KMS-11 (cell line): Measurements from ENCODE around the gene ATP2B1.

ENCODE experiments used
- H2AFZ ChIP-seq: fragments of 200-600 bp; sonication (generic); 2 replicates; pipeline ENCODE4 v1.6.1; 2016; ENCODE audit warnings: antibody characterized with exemption, mixed run types, low read depth
- H3K27ac ChIP-seq: fragments of 200-600 bp; sonication (generic); 2 replicates; pipeline ENCODE4 v1.6.1; 2016; ENCODE audit warnings: mild to moderate bottlenecking, mixed run types
- H3K27me3 ChIP-seq: fragments of 200-600 bp; sonication (generic); 2 replicates; pipeline ENCODE4 v1.6.1; 2017; ENCODE audit warnings: mild to moderate bottlenecking, low read depth, mixed run types, moderate library complexity; ENCODE audit not compliant: insufficient read depth
- H3K36me3 ChIP-seq: fragments of 200-600 bp; sonication (generic); 2 replicates; pipeline ENCODE4 v1.6.1; 2017; ENCODE audit warnings: mild to moderate bottlenecking, mixed run types; ENCODE audit not compliant: insufficient read depth
- H3K4me1 ChIP-seq: fragments of 200-600 bp; sonication (generic); 2 replicates; pipeline ENCODE4 v1.6.1; 2016; ENCODE audit warnings: mild to moderate bottlenecking, low read depth, mixed run types; ENCODE audit not compliant: poor library complexity, severe bottlenecking
- H3K4me2 ChIP-seq: fragments of 200-600 bp; sonication (generic); 2 replicates; pipeline ENCODE4 v1.7.0; 2016; ENCODE audit warnings: mild to moderate bottlenecking, mixed run types
- H3K4me3 ChIP-seq: fragments of 200-600 bp; sonication (generic); IDR thresholded peaks from 2 replicates; pipeline ENCODE4 v1.6.1; 2017; ENCODE audit warnings: low read depth, low read length, mixed read lengths; ENCODE audit not compliant: insufficient read depth
- H3K79me2 ChIP-seq: fragments of 200-600 bp; sonication (generic); 2 replicates; pipeline ENCODE4 v1.6.1; 2016; ENCODE audit warnings: low read depth, mixed run types; ENCODE audit not compliant: insufficient read depth
- H3K9ac ChIP-seq: fragments of 200-600 bp; sonication (generic); 2 replicates; pipeline ENCODE4 v1.6.1; 2016; ENCODE audit warnings: mild to moderate bottlenecking, mixed run types
- H4K20me1 ChIP-seq: fragments of 200-600 bp; sonication (generic); 2 replicates; pipeline ENCODE4 v1.6.1; 2016; ENCODE audit warnings: mild to moderate bottlenecking, mixed run types; ENCODE audit not compliant: insufficient read depth
- CTCF ChIP-seq: fragments of 200-600 bp; sonication (generic); conservative IDR thresholded peaks from 2 replicates; pipeline ENCODE4 v1.6.1; 2017; ENCODE audit warnings: low read depth, mild to moderate bottlenecking, antibody characterized with exemption, low read length, moderate library complexity, mixed read lengths

The ATP2B1 gene

GRCh38 chr12:89710873-89711750 lies 2.5 kb upstream of the ATP2B1 start:
- H3K4me2 ChIP-seq: no peak overlapping the region
- no peaks in the 10 kb centered on the region for H3K36me3 ChIP-seq
- H3K27ac ChIP-seq: no peak overlapping the region
- peaks cover 11% of the 10 kb centered on the region for H3K4me1 ChIP-seq
- H3K4me3 ChIP-seq: no peak overlapping the region
- no peaks in the 10 kb centered on the region for H3K27me3 ChIP-seq
- no peaks in the 10 kb centered on the region for H4K20me1 ChIP-seq
- no peak overlapping the region for H2AFZ ChIP-seq
- no peak overlapping the region for H3K9ac ChIP-seq
- H3K79me2 ChIP-seq: peaks cover 19% of the 10 kb centered on the region
- TF ChIP-seq CTCF: no peak

DNA sequence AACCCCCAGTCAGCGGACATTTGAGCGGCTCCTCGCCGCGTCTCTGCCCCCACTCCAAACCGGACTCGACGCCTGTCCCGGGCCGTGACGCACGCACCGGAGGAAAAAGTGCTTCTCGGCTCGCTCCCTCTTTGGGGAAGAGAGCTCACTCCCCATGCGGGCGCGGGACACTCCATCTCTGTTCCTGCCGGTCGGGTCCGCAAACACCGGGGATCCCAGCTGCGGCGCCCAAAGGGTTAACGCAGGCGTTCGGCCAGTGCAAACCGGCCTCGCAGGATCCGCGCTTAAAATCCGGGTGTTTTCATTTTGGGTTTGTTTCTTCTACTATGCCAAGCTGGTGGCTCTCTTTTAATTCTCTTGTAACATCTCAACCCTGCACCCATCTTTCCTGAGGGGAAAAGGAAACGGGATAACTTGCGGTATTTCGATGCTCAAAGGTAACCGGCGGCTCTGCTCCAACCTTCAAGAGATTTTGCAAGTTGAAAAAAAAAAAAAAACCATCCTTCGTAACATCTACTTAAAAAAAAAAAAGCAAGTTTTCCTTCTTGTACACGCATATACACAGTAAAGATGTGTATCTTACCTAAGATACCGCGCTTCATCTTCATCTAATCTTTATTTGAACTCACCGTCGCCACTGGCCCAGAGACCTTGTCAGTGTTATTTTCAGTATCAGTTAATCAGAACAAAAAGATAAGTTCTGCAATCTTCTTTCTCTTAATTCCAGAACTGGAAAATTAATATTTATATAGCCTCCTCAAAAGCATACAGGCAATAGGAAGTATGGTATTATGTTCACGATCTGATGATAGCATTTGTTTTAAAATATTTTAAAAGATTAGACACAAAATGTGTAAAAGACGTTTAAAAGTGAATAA lies 1.6 kb upstream of the ATP2B1 start:
- Histone ChIP-seq H3K36me3 (no peaks in the 10 kb centered on the region), H4K20me1 (0 out of 2 replicates have a peak, but pooled peaks cover 5% of the 10 kb centered on the region), H3K79me2 (peaks cover 27% of the 10 kb centered on the region), H3K4me3 (no peak overlapping the region), H3K4me2 (peak overlapping the region; percentile 29; the same call in 1 of the 2 replicates), H3K27ac (peak overlapping the region; percentile 40; the same call in 1 of the 2 replicates), H2AFZ (peak overlapping the region; percentile 72), H3K4me1 (peaks cover 20% of the 10 kb centered on the region), H3K9ac (peak overlapping the region; percentile 66), H3K27me3 (no peaks in the 10 kb centered on the region)
- TF ChIP-seq CTCF: no peak

- TF ChIP-seq CTCF: no peak
- H4K20me1 ChIP-seq: peaks cover 5% of the 10 kb centered on the region; the same call in 1 of the 2 replicates
- H3K27ac ChIP-seq: peak overlapping the region; percentile 87
- no peaks in the 10 kb centered on the region for H3K27me3 ChIP-seq
- H3K4me3 ChIP-seq: no peak overlapping the region
- peaks cover 36% of the 10 kb centered on the region for H3K79me2 ChIP-seq
- H3K4me1 ChIP-seq: peaks cover 29% of the 10 kb centered on the region
- H3K4me2 ChIP-seq: peak overlapping the region; percentile 29; the same call in 1 of the 2 replicates
- peak overlapping the region; percentile 86 for H3K9ac ChIP-seq
- H3K36me3 ChIP-seq: no peaks in the 10 kb centered on the region
- H2AFZ ChIP-seq: peak overlapping the region; percentile 72
Measured at GRCh38 chr12:89709157-89709994, 738 bp upstream of the ATP2B1 start.
